Activated CD4-positive, alpha-beta memory T cell treated with anti-CD3 and anti-CD28 coated beads for 36 hours (primary cell): ENCODE measurements around the gene MED20. TPM values are rescaled to one million over a fixed set of nuclear protein-coding genes. Genes with fewer than 3 reads are reported as not detected.
A peak's percentile ranks its signal among the peaks of the same experiment; 100 is the strongest.

ENCODE experiments used
- CTCF ChIA-PET: fragments of 350-600 bp; sonication (Branson Sonifier 250); formaldehyde crosslinking; loops from one replicate; lab custom pipeline; 2021; ENCODE audit warnings: antibody characterized with exemption, inconsistent platforms; lab: Charles Lee
- POLR2A ChIA-PET: fragments of 350-600 bp; sonication (Branson Sonifier 250); formaldehyde crosslinking; loops from one replicate; lab custom pipeline; 2021; ENCODE audit warnings: antibody characterized with exemption; lab: Charles Lee
- DNase-seq: peaks from one replicate; pipeline ENCODE4 v3.0.0-alpha.2; 2020
- H3K27ac Mint-ChIP-seq: one replicate; pipeline ENCODE4 v1.8.0; 2021; ENCODE audit warnings: mixed read lengths
- H3K27me3 Mint-ChIP-seq: one replicate; pipeline ENCODE4 v1.8.0; 2021; ENCODE audit warnings: mixed read lengths
- H3K36me3 Mint-ChIP-seq: one replicate; pipeline ENCODE4 v1.8.0; 2021; ENCODE audit warnings: mixed read lengths
- H3K4me1 Mint-ChIP-seq: one replicate; pipeline ENCODE4 v1.8.0; 2021; ENCODE audit warnings: low read depth, mixed read lengths
- H3K4me3 Mint-ChIP-seq: one replicate; pipeline ENCODE4 v1.8.0; 2021; ENCODE audit warnings: mild to moderate bottlenecking, mixed read lengths
- H3K9me3 Mint-ChIP-seq: one replicate; pipeline ENCODE4 v1.8.0; 2021; ENCODE audit warnings: mixed read lengths
- intact Hi-C: fragments of 100-400 bp; cut with micrococcal nuclease; formaldehyde crosslinking; loops from one replicate; pipeline ENCODE4 v1.15.1; 2023
- total RNA-seq, 2 experiments: library from RNA; stranded (reverse); gene quantifications; one replicate each; pipeline ENCODE4 v1.2.3, GENCODE V29; 2021

MED20 gene
- total RNA-seq, 2 experiments from 2014 or later = 18.2 to 18.3 TPM

- Mint-ChIP-seq H3K27ac (peak overlapping the region; percentile 90), H3K9me3 (no peaks in the 10 kb centered on the region), H3K4me1 (peaks cover 54% of the 10 kb centered on the region), H3K4me3 (peak overlapping the region; percentile 99), H3K27me3 (no peaks in the 10 kb centered on the region), H3K36me3 (peaks cover 51% of the 10 kb centered on the region)
- CTCF ChIA-PET = interaction anchor here (1.1 to 18.7 kb wide), 6 partner anchors 10 to 164 kb away, joined by 3 to 470 read pairs (median 5); partner anchors contain the start of genes BYSL, MED20 and TAF8
- POLR2A ChIA-PET = interaction anchor here (1.0 to 12.8 kb wide), 8 partner anchors 17 to 109 kb away, joined by 4 to 177 read pairs (median 6); partner anchors contain the start of genes BYSL, MED20 and TAF8
- intact Hi-C loops = loop anchor here (1.0 to 5.0 kb wide), 2 partner anchors 20 to 36 kb away; partner anchors contain the start of genes BYSL and MED20
- DNase-seq = peak; percentile 71
These were observed 19.9 kb upstream of the MED20 start for GRCh38 chr6:41940759-41941279.

- H3K9me3 Mint-ChIP-seq = no peaks in the 10 kb centered on the region
- peak overlapping the region; percentile 99 for H3K4me3 Mint-ChIP-seq
- H3K36me3 Mint-ChIP-seq = peaks cover 54% of the 10 kb centered on the region
- DNase-seq = peak; percentile 66
- intact Hi-C loops = loop anchor here (5.0 kb wide), 2 partner anchors 37 to 153 kb away; partner anchors contain the start of gene TOMM6
- peaks cover 54% of the 10 kb centered on the region for H3K4me1 Mint-ChIP-seq
- ChIA-PET CTCF (interaction anchor here (0.8 to 18.7 kb wide), 14 partner anchors 13 to 164 kb away, joined by 3 to 470 read pairs (median 4); partner anchors contain the start of genes BYSL, MED20 and TAF8), POLR2A (interaction anchor here (0.7 to 12.8 kb wide), 13 partner anchors 9 to 110 kb away, joined by 3 to 177 read pairs (median 4); partner anchors contain the start of genes BYSL and MED20)
- peak overlapping the region; percentile 90 for H3K27ac Mint-ChIP-seq
- H3K27me3 Mint-ChIP-seq = no peaks in the 10 kb centered on the region
These were observed 19.2 kb upstream of the MED20 start for GRCh38 chr6:41939848-41940758.

- Mint-ChIP-seq H3K27me3 (no peaks in the 10 kb centered on the region), H3K4me1 (peaks cover 55% of the 10 kb centered on the region), H3K4me3 (peak overlapping the region; percentile 99), H3K36me3 (peaks cover 62% of the 10 kb centered on the region), H3K9me3 (no peaks in the 10 kb centered on the region), H3K27ac (peak overlapping the region; percentile 90)
- intact Hi-C loops = loop anchor here (5.0 kb wide), 1 partner anchor 152 kb away; the partner anchor contains the start of gene TOMM6
- POLR2A ChIA-PET = interaction anchor here (0.7 to 12.8 kb wide), 12 partner anchors 9 to 112 kb away, joined by 3 to 177 read pairs (median 5); partner anchors contain the start of genes BYSL, MED20 and TAF8
- CTCF ChIA-PET = interaction anchor here (0.7 to 18.7 kb wide), 16 partner anchors 9 to 165 kb away, joined by 3 to 470 read pairs (median 5); partner anchors contain the start of genes BYSL, MED20 and TAF8
- DNase-seq = peak; percentile 70
These were observed 18.4 kb upstream of the MED20 start for GRCh38 chr6:41939176-41939847.

GRCh38 chr6:41938590-41939175, 17.7 kb upstream of the MED20 start:
- Mint-ChIP-seq H3K9me3 (no peaks in the 10 kb centered on the region), H3K27ac (peak overlapping the region; percentile 90), H3K27me3 (no peaks in the 10 kb centered on the region), H3K4me1 (peaks cover 55% of the 10 kb centered on the region), H3K4me3 (peak overlapping the region; percentile 99), H3K36me3 (peaks cover 69% of the 10 kb centered on the region)
- POLR2A ChIA-PET = interaction anchor here (0.5 to 12.8 kb wide), 10 partner anchors 12 to 113 kb away, joined by 3 to 177 read pairs (median 6); partner anchors contain the start of genes BYSL, MED20 and TAF8
- CTCF ChIA-PET = interaction anchor here (0.7 to 18.7 kb wide), 13 partner anchors 8 to 151 kb away, joined by 3 to 470 read pairs (median 5); partner anchors contain the start of genes BYSL, MED20, TAF8 and TOMM6
- intact Hi-C loops = loop anchor here (5.0 kb wide), 1 partner anchor 151 kb away; the partner anchor contains the start of gene TOMM6
- no peak for DNase-seq

GRCh38 chr6:41937861-41938574, 17.1 kb upstream of the MED20 start:
- Mint-ChIP-seq H3K27me3 (no peaks in the 10 kb centered on the region), H3K27ac (peak overlapping the region; percentile 90), H3K4me1 (peaks cover 53% of the 10 kb centered on the region), H3K4me3 (peak overlapping the region; percentile 99), H3K36me3 (peaks cover 70% of the 10 kb centered on the region), H3K9me3 (no peaks in the 10 kb centered on the region)
- CTCF ChIA-PET = interaction anchor here (1.0 to 18.7 kb wide), 9 partner anchors 8 to 150 kb away, joined by 3 to 470 read pairs (median 7); partner anchors contain the start of genes BYSL, MED20, TAF8 and TOMM6
- POLR2A ChIA-PET = interaction anchor here (1.6 to 12.8 kb wide), 5 partner anchors 17 to 113 kb away, joined by 6 to 177 read pairs (median 11); partner anchors contain the start of genes BYSL, MED20 and TAF8
- DNase-seq = peak; percentile 48
- intact Hi-C loops = loop anchor here (2.0 to 5.0 kb wide), 2 partner anchors 43 to 151 kb away; partner anchors contain the start of genes TOMM6 and USP49

GRCh38 chr6:41937472-41937860, 16.5 kb upstream of the MED20 start:
- H3K27me3 Mint-ChIP-seq = no peaks in the 10 kb centered on the region
- intact Hi-C loops = loop anchor here (2.0 to 5.0 kb wide), 2 partner anchors 43 to 150 kb away; partner anchors contain the start of genes TOMM6 and USP49
- DNase-seq = no peak
- POLR2A ChIA-PET = interaction anchor here (1.7 to 12.8 kb wide), 3 partner anchors 17 to 114 kb away, joined by 6 to 177 read pairs (median 6); partner anchors contain the start of genes MED20 and TAF8
- CTCF ChIA-PET = interaction anchor here (1.0 to 18.7 kb wide), 8 partner anchors 16 to 150 kb away, joined by 3 to 470 read pairs (median 6); partner anchors contain the start of genes BYSL, MED20, TAF8 and TOMM6
- peak overlapping the region; percentile 90 for H3K27ac Mint-ChIP-seq
- no peaks in the 10 kb centered on the region for H3K9me3 Mint-ChIP-seq
- peak overlapping the region; percentile 99 for H3K4me3 Mint-ChIP-seq
- peaks cover 53% of the 10 kb centered on the region for H3K4me1 Mint-ChIP-seq
- H3K36me3 Mint-ChIP-seq = peaks cover 74% of the 10 kb centered on the region

GRCh38 chr6:41936073-41936837, 15.3 kb upstream of the MED20 start:
- Mint-ChIP-seq H3K4me1 (peaks cover 53% of the 10 kb centered on the region), H3K27me3 (no peaks in the 10 kb centered on the region), H3K36me3 (peaks cover 79% of the 10 kb centered on the region), H3K4me3 (peak overlapping the region; percentile 99), H3K27ac (peak overlapping the region; percentile 90), H3K9me3 (no peaks in the 10 kb centered on the region)
- POLR2A ChIA-PET = interaction anchor here (0.9 to 12.8 kb wide), 6 partner anchors 8 to 115 kb away, joined by 3 to 177 read pairs (median 5); partner anchors contain the start of genes BYSL and MED20
- CTCF ChIA-PET = interaction anchor here (0.6 to 18.7 kb wide), 17 partner anchors 9 to 153 kb away, joined by 3 to 470 read pairs (median 4); partner anchors contain the start of genes BYSL, MED20, TAF8 and TOMM6
- intact Hi-C loops = loop anchor here (1.0 to 5.0 kb wide), 4 partner anchors 41 to 149 kb away; partner anchors contain the start of genes TOMM6 and USP49
- peak; percentile 87 for DNase-seq

- no peak for DNase-seq
- peak overlapping the region; percentile 90 for H3K27ac Mint-ChIP-seq
- POLR2A ChIA-PET = interaction anchor here (0.9 to 12.8 kb wide), 5 partner anchors 8 to 115 kb away, joined by 3 to 177 read pairs (median 4); partner anchors contain the start of genes BYSL and MED20
- H3K4me1 Mint-ChIP-seq = peaks cover 53% of the 10 kb centered on the region
- peak overlapping the region; percentile 99 for H3K4me3 Mint-ChIP-seq
- H3K36me3 Mint-ChIP-seq = peaks cover 79% of the 10 kb centered on the region
- CTCF ChIA-PET = interaction anchor here (0.6 to 18.7 kb wide), 13 partner anchors 8 to 153 kb away, joined by 3 to 470 read pairs (median 4); partner anchors contain the start of genes BYSL, MED20, TAF8 and TOMM6
- no peaks in the 10 kb centered on the region for H3K9me3 Mint-ChIP-seq
- no peaks in the 10 kb centered on the region for H3K27me3 Mint-ChIP-seq
- intact Hi-C loops = loop anchor here (1.0 to 5.0 kb wide), 4 partner anchors 41 to 148 kb away; partner anchors contain the start of genes TOMM6 and USP49
These were observed 14.7 kb upstream of the MED20 start for GRCh38 chr6:41935685-41936072.

GRCh38 chr6:41935193-41935574, 14.2 kb upstream of the MED20 start:
- H3K4me1 Mint-ChIP-seq = peaks cover 53% of the 10 kb centered on the region

More at GRCh38 chr6:41935193-41935574, 14.2 kb upstream of the MED20 start:
- no peak for DNase-seq
- Mint-ChIP-seq H3K4me3 (no peak overlapping the region), H3K27ac (peak overlapping the region; percentile 90), H3K36me3 (peaks cover 74% of the 10 kb centered on the region), H3K9me3 (no peaks in the 10 kb centered on the region), H3K27me3 (no peaks in the 10 kb centered on the region)
- CTCF ChIA-PET = interaction anchor here (0.7 to 18.7 kb wide), 7 partner anchors 12 to 148 kb away, joined by 3 to 470 read pairs (median 7); partner anchors contain the start of genes BYSL, MED20, TAF8 and TOMM6
- intact Hi-C loops = loop anchor here (5.0 kb wide), 1 partner anchor 148 kb away; the partner anchor contains the start of gene TOMM6
- POLR2A ChIA-PET = interaction anchor here (0.9 to 12.8 kb wide), 4 partner anchors 10 to 116 kb away, joined by 3 to 177 read pairs (median 10); partner anchors contain the start of genes BYSL and MED20
